ENCODE measurements around the gene DUOX2. TPM values are rescaled to one million over a fixed set of nuclear protein-coding genes. Genes with fewer than 3 reads are reported as not detected.

Gene DUOX2
- total RNA-seq, 1 donor, result not detected

DNA sequence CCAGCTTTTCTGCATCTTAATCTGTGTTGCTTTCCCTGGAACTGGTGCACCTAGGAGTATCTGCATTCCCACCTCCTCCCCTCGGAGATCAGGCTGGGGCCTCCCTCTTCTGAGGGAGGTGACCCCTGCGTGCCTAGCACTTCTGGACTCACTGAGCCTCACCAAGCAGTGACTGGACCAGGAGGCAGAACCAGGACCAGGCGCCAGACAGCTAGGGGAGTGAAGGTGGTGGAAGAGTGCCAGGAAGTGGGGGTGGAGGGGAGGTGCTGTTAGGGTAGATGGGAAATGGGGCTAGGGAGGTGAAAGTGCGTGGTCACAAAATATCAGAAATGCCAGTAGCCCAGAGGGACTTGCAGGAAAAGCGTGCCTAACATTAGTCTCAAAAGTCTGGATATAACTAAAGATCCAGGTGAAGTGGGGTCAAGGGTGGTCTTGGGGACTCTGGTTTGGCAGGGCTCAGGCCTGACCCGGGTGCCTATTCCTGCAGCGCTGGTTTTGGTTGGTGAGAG lies 1.4 kb upstream of the DUOX2 start:
- Histone ChIP-seq H3K4me2 (ENCODE audit: insufficient read depth, low read length) (no peak overlapping the region), H4K20me1 (ENCODE audit: insufficient read depth, low read length) (no peaks in the 10 kb centered on the region), H3K9me3 (ENCODE audit: low read depth, low read length) (no peaks in the 10 kb centered on the region), H3K36me3 (ENCODE audit: insufficient read depth, low read length) (no peaks in the 10 kb centered on the region), H3K27me3 (ENCODE audit: insufficient read depth, low read length) (peaks cover 70% of the 10 kb centered on the region), H3K79me2 (ENCODE audit: insufficient read depth, low read length) (no peaks in the 10 kb centered on the region), H2AFZ (ENCODE audit: low read length) (no peak overlapping the region), H3K4me3 (ENCODE audit: insufficient read depth, low read length) (no peak overlapping the region), H3K27ac (ENCODE audit: low read depth, low read length) (no peak overlapping the region), H3K4me1 (ENCODE audit: insufficient read depth, low read length) (no peaks in the 10 kb centered on the region)
- peak; percentile 78 for DNase-seq (ENCODE audit: insufficient read length, low spot score, missing footprints)
- TF ChIP-seq, protein P1, sequence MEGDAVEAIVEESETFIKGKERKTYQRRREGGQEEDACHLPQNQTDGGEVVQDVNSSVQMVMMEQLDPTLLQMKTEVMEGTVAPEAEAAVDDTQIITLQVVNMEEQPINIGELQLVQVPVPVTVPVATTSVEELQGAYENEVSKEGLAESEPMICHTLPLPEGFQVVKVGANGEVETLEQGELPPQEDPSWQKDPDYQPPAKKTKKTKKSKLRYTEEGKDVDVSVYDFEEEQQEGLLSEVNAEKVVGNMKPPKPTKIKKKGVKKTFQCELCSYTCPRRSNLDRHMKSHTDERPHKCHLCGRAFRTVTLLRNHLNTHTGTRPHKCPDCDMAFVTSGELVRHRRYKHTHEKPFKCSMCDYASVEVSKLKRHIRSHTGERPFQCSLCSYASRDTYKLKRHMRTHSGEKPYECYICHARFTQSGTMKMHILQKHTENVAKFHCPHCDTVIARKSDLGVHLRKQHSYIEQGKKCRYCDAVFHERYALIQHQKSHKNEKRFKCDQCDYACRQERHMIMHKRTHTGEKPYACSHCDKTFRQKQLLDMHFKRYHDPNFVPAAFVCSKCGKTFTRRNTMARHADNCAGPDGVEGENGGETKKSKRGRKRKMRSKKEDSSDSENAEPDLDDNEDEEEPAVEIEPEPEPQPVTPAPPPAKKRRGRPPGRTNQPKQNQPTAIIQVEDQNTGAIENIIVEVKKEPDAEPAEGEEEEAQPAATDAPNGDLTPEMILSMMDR (IDR thresholded peaks at IDR 0.05; ENCODE audit: extremely low read depth, low read depth, low read length), result no peak

DNA sequence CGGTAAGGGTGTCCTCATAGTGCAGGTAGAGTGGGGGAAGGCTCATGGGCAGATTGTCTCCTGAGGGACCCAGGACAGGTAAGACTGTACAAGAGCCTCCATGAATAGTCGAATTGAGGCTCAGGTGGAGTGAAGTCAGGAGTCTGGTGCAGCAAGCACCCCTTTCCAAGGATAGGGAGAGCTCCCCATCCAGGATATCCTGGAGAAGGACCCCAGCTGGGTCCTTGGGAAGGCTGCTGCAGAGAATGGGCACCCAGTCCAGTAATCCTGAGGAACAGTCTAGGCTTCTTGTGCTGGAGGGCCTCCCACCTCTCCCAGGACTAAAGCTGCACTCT lies 746 bp upstream of the DUOX2 start:
- peak; percentile 73 for DNase-seq (ENCODE audit: insufficient read length, low spot score, missing footprints)
- Histone ChIP-seq H3K27me3 (ENCODE audit: insufficient read depth, low read length) (peaks cover 76% of the 10 kb centered on the region), H3K4me2 (ENCODE audit: insufficient read depth, low read length) (no peak overlapping the region), H3K36me3 (ENCODE audit: insufficient read depth, low read length) (no peaks in the 10 kb centered on the region), H3K4me1 (ENCODE audit: insufficient read depth, low read length) (no peaks in the 10 kb centered on the region), H3K27ac (ENCODE audit: low read depth, low read length) (no peak overlapping the region), H4K20me1 (ENCODE audit: insufficient read depth, low read length) (no peaks in the 10 kb centered on the region), H3K9me3 (ENCODE audit: low read depth, low read length) (no peaks in the 10 kb centered on the region), H2AFZ (ENCODE audit: low read length) (no peak overlapping the region), H3K79me2 (ENCODE audit: insufficient read depth, low read length) (no peaks in the 10 kb centered on the region), H3K4me3 (ENCODE audit: insufficient read depth, low read length) (no peak overlapping the region)
- TF ChIP-seq, protein P1 (IDR thresholded peaks at IDR 0.05; ENCODE audit: extremely low read depth, low read depth, low read length), result no peak

DNA sequence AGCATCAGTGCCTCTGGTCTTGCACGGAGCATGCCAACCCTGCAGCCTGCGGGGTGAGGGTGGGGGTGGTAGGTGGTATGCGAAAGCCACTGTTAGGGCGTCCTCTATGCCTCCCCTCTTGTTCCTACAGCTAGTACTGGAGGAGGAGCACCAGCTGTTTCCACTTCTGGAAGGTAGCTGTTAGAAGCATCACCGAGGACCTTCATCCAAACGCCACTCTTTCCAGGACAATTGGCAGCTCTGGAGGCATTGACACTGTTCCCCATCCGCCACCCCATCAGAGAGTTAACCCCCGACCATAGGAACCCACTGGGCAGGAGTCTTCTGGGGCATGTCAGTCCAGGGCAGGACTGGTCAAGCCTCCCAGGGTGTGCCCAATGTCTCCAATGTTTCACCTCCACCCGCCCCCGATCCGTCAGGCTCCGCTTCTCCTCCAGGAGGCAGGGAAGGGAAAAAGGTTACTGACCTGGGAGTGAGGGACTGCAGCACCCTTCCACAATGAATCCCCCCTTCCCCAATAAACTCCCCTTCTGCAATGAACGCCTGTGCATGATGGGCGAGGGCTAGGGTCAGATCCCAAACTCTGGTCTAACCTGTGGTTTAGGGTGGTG lies 487 bp downstream of the DUOX2 start:
- H2AFZ ChIP-seq (ENCODE audit: low read length), result no peak overlapping the region
- no peaks in the 10 kb centered on the region for H3K4me1 ChIP-seq (ENCODE audit: insufficient read depth, low read length)
- no peaks in the 10 kb centered on the region for H4K20me1 ChIP-seq (ENCODE audit: insufficient read depth, low read length)
- no peaks in the 10 kb centered on the region for H3K36me3 ChIP-seq (ENCODE audit: insufficient read depth, low read length)
- peak; percentile 79 for DNase-seq (ENCODE audit: insufficient read length, low spot score, missing footprints)
- no peaks in the 10 kb centered on the region for H3K9me3 ChIP-seq (ENCODE audit: low read depth, low read length)
- peaks cover 86% of the 10 kb centered on the region for H3K27me3 ChIP-seq (ENCODE audit: insufficient read depth, low read length)
- TF ChIP-seq, protein P1 (IDR thresholded peaks at IDR 0.05; ENCODE audit: extremely low read depth, low read depth, low read length), result no peak
- no peak overlapping the region for H3K27ac ChIP-seq (ENCODE audit: low read depth, low read length)
- H3K79me2 ChIP-seq (ENCODE audit: insufficient read depth, low read length), result no peaks in the 10 kb centered on the region
- H3K4me2 ChIP-seq (ENCODE audit: insufficient read depth, low read length), result no peak overlapping the region
- no peak overlapping the region for H3K4me3 ChIP-seq (ENCODE audit: insufficient read depth, low read length)

DNA sequence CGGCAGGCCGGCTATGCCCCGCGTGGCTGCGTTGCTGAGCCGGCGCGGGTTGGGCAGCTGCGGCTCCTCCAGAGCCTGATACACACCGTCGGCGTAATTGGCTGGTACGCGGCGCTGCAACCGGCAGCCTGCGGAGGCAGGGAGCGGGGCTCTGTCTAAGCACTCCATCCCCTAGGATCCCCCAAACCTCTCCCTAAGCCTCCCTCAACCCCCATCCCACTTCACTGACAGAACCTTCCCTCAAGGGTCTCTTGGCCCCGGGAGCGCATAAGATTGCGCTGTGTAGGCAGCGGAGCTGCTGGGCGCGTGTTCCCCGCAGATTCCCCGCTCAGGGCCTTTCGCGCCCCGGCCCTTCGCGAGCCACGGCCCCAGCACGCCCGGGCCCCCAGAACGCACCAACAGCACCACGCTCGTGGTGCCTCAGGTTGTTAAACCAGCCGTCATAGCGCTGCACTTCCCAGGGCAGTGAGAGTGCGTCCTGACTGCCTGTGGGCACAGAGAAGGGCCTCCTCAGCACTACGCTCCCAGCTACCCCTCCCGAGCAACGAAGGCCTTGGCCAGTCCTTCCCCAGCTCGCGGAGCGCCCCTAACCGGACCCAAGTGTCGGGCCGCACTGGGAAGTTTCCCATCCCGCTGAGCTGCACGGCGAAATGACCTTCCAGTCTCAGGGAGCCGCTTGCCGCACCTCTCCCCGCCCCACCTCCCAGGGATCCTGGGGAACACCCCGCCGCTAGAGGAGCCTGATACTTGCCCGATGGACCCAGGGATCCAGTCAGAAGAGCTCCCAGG lies 1.2 kb downstream of the DUOX2 start:
- DNase-seq (ENCODE audit: insufficient read length, low spot score, missing footprints), result peak; percentile 83
- Histone ChIP-seq H3K4me3 (ENCODE audit: insufficient read depth, low read length) (no peak overlapping the region), H3K4me2 (ENCODE audit: insufficient read depth, low read length) (no peak overlapping the region), H3K27me3 (ENCODE audit: insufficient read depth, low read length) (peaks cover 91% of the 10 kb centered on the region), H3K27ac (ENCODE audit: low read depth, low read length) (no peak overlapping the region), H4K20me1 (ENCODE audit: insufficient read depth, low read length) (no peaks in the 10 kb centered on the region), H3K4me1 (ENCODE audit: insufficient read depth, low read length) (no peaks in the 10 kb centered on the region), H3K9me3 (ENCODE audit: low read depth, low read length) (no peaks in the 10 kb centered on the region), H2AFZ (ENCODE audit: low read length) (no peak overlapping the region), H3K36me3 (ENCODE audit: insufficient read depth, low read length) (no peaks in the 10 kb centered on the region), H3K79me2 (ENCODE audit: insufficient read depth, low read length) (no peaks in the 10 kb centered on the region)
- TF ChIP-seq, protein P1 (IDR thresholded peaks at IDR 0.05; ENCODE audit: extremely low read depth, low read depth, low read length), result no peak
